GM23248 (cell line): ENCODE results near the gene DLG4. TPM values are rescaled to one million over a fixed set of nuclear protein-coding genes. Genes with fewer than 3 reads are reported as not detected.
"Not testable (repeated sequence)": the region's sequence is repeated elsewhere in the genome, so short reads cannot be mapped to it uniquely, and the experiment has no call there.

Experiments
- DNase-seq: peaks from one replicate; pipeline ENCODE4 v3.0.0-alpha.2; 2015
- H2AFZ ChIP-seq: fragments of 200-600 bp; sonication (generic); 2 replicates; pipeline ENCODE4 v1.6.1; 2016; ENCODE audit warnings: antibody characterized with exemption
- H3F3A ChIP-seq: fragments of 200-600 bp; sonication (generic); 2 replicates; pipeline ENCODE4 v1.6.1; 2016; ENCODE audit warnings: mild to moderate bottlenecking, antibody characterized with exemption, mixed run types; ENCODE audit not compliant: insufficient read depth
- H3K27ac ChIP-seq: fragments of 200-600 bp; sonication (generic); 2 replicates; pipeline ENCODE4 v1.5.1; 2016; ENCODE audit warnings: mild to moderate bottlenecking
- H3K27me3 ChIP-seq: fragments of 200-600 bp; sonication (generic); replicated peaks from 2 replicates; pipeline ENCODE4 v1.6.1; 2016; ENCODE audit warnings: mild to moderate bottlenecking; ENCODE audit not compliant: insufficient read depth
- H3K36me3 ChIP-seq: fragments of 200-600 bp; sonication (generic); 2 replicates; pipeline ENCODE4 v1.6.1; 2016; ENCODE audit warnings: low read depth, mild to moderate bottlenecking
- H3K4me1 ChIP-seq: fragments of 200-600 bp; sonication (generic); 2 replicates; pipeline ENCODE4 v1.6.1; 2016; ENCODE audit warnings: mild to moderate bottlenecking; ENCODE audit not compliant: insufficient read depth
- H3K4me2 ChIP-seq: fragments of 200-600 bp; sonication (generic); one replicate; pipeline ENCODE4 v1.6.1; 2016; ENCODE audit warnings: mild to moderate bottlenecking; ENCODE audit not compliant: unreplicated experiment
- H3K4me3 ChIP-seq: fragments of 200-600 bp; sonication (generic); 2 replicates; pipeline ENCODE4 v1.5.1; 2016; ENCODE audit warnings: mild to moderate bottlenecking
- H3K79me2 ChIP-seq: fragments of 200-600 bp; sonication (generic); 2 replicates; pipeline ENCODE4 v1.6.1; 2016; ENCODE audit warnings: mild to moderate bottlenecking; ENCODE audit not compliant: insufficient read depth
- H3K9ac ChIP-seq: fragments of 200-600 bp; sonication (generic); 2 replicates; pipeline ENCODE4 v1.6.1; 2016; ENCODE audit warnings: mild to moderate bottlenecking
- H3K9me2 ChIP-seq: fragments of 200-600 bp; sonication (generic); 2 replicates; pipeline ENCODE4 v1.6.1; 2016; ENCODE audit warnings: mixed run types, mild to moderate bottlenecking, moderate library complexity; ENCODE audit not compliant: insufficient read depth
- H3K9me3 ChIP-seq: fragments of 200-600 bp; sonication (generic); one replicate; pipeline ENCODE4 v1.6.1; 2017; ENCODE audit warnings: low read depth
- H4K20me1 ChIP-seq: fragments of 200-600 bp; sonication (generic); 2 replicates; pipeline ENCODE4 v1.6.0; 2016; ENCODE audit not compliant: insufficient read depth
- EZH2 ChIP-seq: fragments of 200-600 bp; sonication (generic); IDR thresholded peaks from 2 replicates; pipeline ENCODE4 v1.6.1; 2018; ENCODE audit warnings: antibody characterized with exemption, mild to moderate bottlenecking; ENCODE audit not compliant: insufficient read depth, poor library complexity, severe bottlenecking
- EZH2phosphoT487 ChIP-seq: fragments of 200-600 bp; sonication (generic); IDR thresholded peaks from 2 replicates; pipeline ENCODE4 v1.6.1; 2018; ENCODE audit warnings: antibody characterized with exemption, moderate library complexity, mild to moderate bottlenecking, low read depth; ENCODE audit not compliant: insufficient read depth
- whole genome bisulfite sequencing, 2 experiments: methylation state at CpG; one replicate each; pipeline ENCODE4 v1.1.6; 2015 to 2017; ENCODE audit warnings: low lambda C conversion rate in 2 of 2, low coverage in 1 of 2; ENCODE audit errors: missing lambda C conversion rate in 2 of 2; 5-methylcytosine and 5-hydroxymethylcytosine counted together
- in situ Hi-C: fragments of 300-500 bp; cut with MboI; formaldehyde crosslinking; loops from 2 replicates; pipeline ENCODE4 v1.15.0; 2020
- polyA plus RNA-seq: library from polyadenylated mRNA; unstranded; fragments of >200 nt; fragmentation: Nextera tagmentation; extraction: Ambion mirVana; gene quantifications from 2 replicates; pipeline ENCODE4 v1.2.1, GENCODE V29; 2016
- total RNA-seq: library from RNA; depleted of rRNA; stranded (reverse); fragments of >200 nt; shearing (Covaris generic); gene quantifications from 2 replicates; pipeline ENCODE4 v1.2.3, GENCODE V29; 2014

DLG4 gene
- total and polyA plus RNA-seq, 2 experiments from 2014 or later = 1.3 to 13.1 TPM

- 61 to 70% methylated on average over 49 to 69 of the region's 69 CpGs for WGBS, 2 experiments
- no peaks in the 10 kb centered on the region for H3K9me3 ChIP-seq
- H3K27ac ChIP-seq = no peak overlapping the region
- 0 out of 2 replicates have a peak, but pooled peaks cover 5% of the 10 kb centered on the region for H3K4me1 ChIP-seq
- H3K36me3 ChIP-seq = no peaks in the 10 kb centered on the region
- no peak overlapping the region for H3K9ac ChIP-seq
- no peak overlapping the region for H2AFZ ChIP-seq
- H3K4me3 ChIP-seq = no peak overlapping the region
- no peaks in the 10 kb centered on the region for H4K20me1 ChIP-seq
- H3K9me2 ChIP-seq = no peaks in the 10 kb centered on the region
- in situ Hi-C loops = no loop called here
- H3K27me3 ChIP-seq = no peaks in the 10 kb centered on the region
- no peaks in the 10 kb centered on the region for H3K79me2 ChIP-seq
- H3F3A ChIP-seq = no peaks in the 10 kb centered on the region
- peak; percentile 51 for DNase-seq
- TF ChIP-seq EZH2phosphoT487 = no peak
- TF ChIP-seq EZH2 = no peak
- H3K4me2 ChIP-seq = no peak overlapping the region
Measured at GRCh38 chr17:7173687-7174602, 45.7 kb downstream of the DLG4 start.

- H3F3A ChIP-seq, H4K20me1 ChIP-seq, H3K4me2 ChIP-seq, H3K9me3 ChIP-seq, H3K9me2 ChIP-seq, DNase-seq, H3K4me1 ChIP-seq, H3K4me3 ChIP-seq, in situ Hi-C loops, H3K36me3 ChIP-seq, H3K79me2 ChIP-seq, H3K27ac ChIP-seq, H2AFZ ChIP-seq, H3K27me3 ChIP-seq, H3K9ac ChIP-seq: not testable (repeated sequence)
- WGBS, 2 experiments = 83% methylated on average over 18 of the region's 18 CpGs
Measured at GRCh38 chr17:7172522-7173191, 47.0 kb downstream of the DLG4 start.

- H3F3A ChIP-seq, H3K4me1 ChIP-seq, H3K36me3 ChIP-seq, H3K9me2 ChIP-seq, H3K9ac ChIP-seq, H3K27ac ChIP-seq, DNase-seq, H3K27me3 ChIP-seq, H2AFZ ChIP-seq, in situ Hi-C loops, H3K79me2 ChIP-seq, H3K4me2 ChIP-seq, H3K4me3 ChIP-seq, H3K9me3 ChIP-seq, H4K20me1 ChIP-seq: not testable (repeated sequence)
- 89 to 95% methylated on average over 7 of the region's 7 CpGs for WGBS, 2 experiments
Measured at GRCh38 chr17:7169565-7169908, 50.1 kb downstream of the DLG4 start.

- H3K9me3 ChIP-seq, in situ Hi-C loops, H3K27me3 ChIP-seq, DNase-seq, H3F3A ChIP-seq, H3K9ac ChIP-seq, H3K79me2 ChIP-seq, H3K27ac ChIP-seq, H2AFZ ChIP-seq, H3K4me1 ChIP-seq, H4K20me1 ChIP-seq, H3K9me2 ChIP-seq, H3K36me3 ChIP-seq, H3K4me2 ChIP-seq, H3K4me3 ChIP-seq: not testable (repeated sequence)
- WGBS, 2 experiments = 83 to 88% methylated on average over 10 of the region's 10 CpGs
Measured at GRCh38 chr17:7168841-7169564, 50.6 kb downstream of the DLG4 start.
